ENCODE data around the gene TTC7B.
A peak's percentile ranks its signal among the peaks of the same experiment; 100 is the strongest.

The TTC7B gene

GRCh38 chr14:90587918-90588317 lies 228.3 kb downstream of the TTC7B start:
- no peak for DNase-seq

GRCh38 chr14:90587252-90587910 lies 228.8 kb downstream of the TTC7B start:
- no peak for DNase-seq

DNA sequence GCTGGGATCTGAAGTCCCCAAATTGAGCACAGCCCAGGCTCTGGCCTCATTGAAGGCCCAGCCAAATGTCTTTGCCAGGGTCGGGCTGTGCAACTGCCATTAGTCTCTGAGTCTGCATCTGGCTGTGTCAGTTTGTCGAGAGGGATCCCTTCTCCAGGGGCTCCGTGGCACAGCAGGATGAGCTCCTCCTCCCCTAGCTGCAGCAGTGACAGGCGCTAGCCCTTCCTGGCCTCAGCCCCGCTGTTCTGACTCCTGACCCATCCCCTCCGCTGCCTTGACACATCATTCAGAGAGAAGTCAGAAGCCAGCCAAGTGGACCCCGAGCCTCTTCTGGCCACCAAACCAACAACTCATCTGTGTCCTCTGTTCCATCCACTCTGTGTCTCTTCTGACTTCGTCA lies 231.1 kb downstream of the TTC7B start:
- DNase-seq, result no peak

GRCh38 chr14:90583916-90584605 lies 232.2 kb downstream of the TTC7B start:
- no peak for DNase-seq

- DNase-seq, result no peak
These were observed 232.8 kb downstream of the TTC7B start for GRCh38 chr14:90583427-90583826.

- no peak for DNase-seq
These were observed 234.1 kb downstream of the TTC7B start for GRCh38 chr14:90582166-90582565.

DNA sequence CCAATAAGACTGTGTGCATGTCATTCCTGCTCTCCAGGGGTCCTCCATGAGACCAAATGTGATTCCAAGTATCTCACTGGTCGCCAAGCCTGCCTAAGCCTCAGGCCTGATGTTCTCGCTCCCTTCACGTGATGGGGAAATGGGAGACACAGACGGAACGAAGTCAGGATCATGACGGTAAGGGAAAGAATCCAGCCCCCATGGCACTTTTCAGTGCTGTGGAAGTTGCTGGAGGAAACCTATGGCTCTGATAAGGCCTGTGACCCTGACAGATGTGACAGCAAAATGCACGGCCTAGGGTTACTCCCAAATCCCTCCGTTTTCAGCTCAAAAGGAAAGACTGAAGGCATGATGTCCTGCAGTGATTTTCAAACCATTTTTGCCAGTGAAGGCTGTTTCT lies 234.5 kb downstream of the TTC7B start:
- no peak for DNase-seq

- no peak for DNase-seq
These were observed 235.6 kb downstream of the TTC7B start for GRCh38 chr14:90580377-90581335.

- no peak for DNase-seq
These were observed 236.4 kb downstream of the TTC7B start for GRCh38 chr14:90579816-90580215.

DNA sequence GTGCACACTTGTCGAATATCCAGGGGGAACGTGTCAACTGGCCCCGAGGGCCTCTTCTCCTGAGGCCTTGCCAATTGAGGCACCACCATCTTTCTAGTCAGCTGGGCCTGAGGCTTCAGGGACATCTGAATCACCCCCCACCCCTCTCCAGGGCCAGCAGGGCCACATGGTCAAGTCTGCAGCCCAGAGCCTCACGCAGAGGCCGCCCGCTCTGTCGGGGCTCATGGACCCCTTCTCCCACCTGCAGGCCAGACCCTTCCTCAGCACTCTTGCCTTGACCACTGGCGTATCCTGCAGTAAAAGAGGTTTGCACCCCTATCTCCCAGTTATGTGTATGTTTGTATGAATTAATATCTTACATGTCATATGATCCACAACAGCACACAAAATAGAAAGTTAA lies 237.1 kb downstream of the TTC7B start:
- DNase-seq, result no peak

DNA sequence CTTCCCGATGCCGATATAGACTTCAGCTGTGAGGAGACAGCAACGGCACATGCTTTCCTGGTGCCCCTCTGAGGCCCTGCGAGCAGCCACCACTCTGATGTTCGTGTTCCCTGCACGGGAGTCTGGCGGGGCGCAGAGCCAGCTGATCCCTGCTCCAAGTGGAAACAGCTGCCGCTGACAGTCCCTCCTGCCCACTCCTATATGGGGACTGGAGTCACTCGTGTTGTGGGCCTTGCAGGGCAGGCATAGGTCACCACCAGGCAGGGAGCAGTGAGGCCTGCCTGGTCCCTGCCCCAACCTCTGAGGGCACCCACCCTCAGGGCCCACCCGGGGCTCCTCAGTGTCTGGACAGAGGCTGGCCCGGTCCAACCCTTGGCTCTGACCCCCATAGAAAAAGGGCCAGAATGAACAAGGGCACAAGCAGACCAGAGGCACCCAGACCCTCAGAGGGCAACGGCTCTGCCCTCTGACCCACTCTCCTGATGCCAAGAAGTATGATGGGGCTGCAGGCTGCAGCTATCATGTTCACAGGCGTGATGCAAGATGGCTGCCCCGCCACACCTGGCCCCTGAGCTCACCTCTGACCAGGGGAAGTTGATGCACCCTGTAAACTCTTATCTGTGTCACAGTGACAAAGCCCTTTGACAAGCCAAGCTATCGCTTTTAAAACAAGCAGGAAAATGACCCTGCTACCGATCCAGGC lies 237.8 kb downstream of the TTC7B start:
- DNase-seq, result no peak

- no peak for DNase-seq
These were observed 238.5 kb downstream of the TTC7B start for GRCh38 chr14:90577661-90578282.

DNA sequence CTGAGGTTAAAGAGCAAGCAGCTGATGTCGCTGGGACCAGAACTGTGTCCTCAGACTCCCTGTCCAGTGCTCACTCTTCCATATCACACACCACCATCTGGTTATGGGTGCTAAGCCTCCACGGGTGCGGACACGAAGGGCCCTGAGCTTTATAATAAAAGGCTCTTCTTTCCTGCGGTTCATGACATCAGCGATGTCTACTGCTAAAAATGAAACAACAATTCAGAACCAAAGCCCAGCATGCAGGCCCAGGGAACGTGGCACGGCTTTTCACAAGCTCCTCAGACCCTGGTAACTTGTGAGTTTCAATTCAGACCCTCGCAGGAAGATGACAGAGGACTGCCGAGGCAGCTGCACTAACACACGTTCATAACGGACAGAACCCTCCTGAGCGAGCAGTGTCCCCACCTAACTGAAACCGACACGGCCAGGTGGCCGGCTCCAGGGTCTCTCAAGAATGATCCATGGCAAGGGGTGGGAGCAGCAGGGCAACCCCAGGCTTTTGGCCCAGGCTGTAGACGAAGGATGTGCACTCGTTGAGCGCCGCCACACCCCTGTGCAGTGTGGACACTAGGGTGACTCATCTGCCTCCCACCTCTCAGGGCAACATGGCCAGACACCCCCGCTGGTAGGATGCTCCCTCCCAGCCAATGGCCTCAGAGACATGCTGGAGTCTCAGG lies 239.1 kb downstream of the TTC7B start:
- DNase-seq, result no peak

DNA sequence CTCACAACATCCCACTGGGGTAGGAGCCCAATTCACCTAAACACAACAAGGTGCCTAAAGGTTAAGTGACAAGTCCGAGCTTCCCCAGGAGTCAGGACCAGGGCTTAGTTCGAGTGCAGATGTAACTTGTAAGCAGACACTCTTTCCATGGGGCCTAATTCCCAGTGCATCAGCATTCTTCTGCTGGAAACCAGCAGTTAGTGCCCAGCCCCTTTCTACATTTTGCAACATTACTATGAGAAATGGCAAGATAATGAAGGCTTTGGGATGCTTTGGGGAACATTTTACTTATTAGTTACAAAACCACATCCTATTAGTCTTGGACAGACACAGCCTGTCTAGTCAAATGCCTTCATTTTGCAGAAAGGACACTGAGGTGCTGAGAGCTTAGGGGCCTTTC lies 239.6 kb downstream of the TTC7B start:
- no peak for DNase-seq

DNA sequence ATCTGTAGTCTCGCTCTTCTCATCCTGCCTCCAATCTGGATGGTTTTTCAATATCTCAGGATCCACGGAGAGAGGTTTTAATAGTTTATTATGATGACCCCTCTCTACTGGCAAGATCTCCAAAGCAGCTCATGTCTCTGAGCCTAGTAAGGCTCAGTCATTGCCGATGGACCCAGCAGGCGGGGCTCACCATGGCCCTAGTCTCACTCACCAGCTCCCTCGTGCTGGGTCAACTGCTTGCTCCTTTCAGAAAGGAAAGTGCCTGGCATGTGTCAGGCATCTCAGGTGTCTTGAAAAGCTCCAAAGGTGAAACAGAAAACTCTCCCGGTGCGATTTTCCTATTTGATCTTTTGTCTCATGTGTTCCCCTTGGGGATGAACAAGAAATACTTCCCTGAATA lies 240.4 kb downstream of the TTC7B start:
- no peak for DNase-seq

DNA sequence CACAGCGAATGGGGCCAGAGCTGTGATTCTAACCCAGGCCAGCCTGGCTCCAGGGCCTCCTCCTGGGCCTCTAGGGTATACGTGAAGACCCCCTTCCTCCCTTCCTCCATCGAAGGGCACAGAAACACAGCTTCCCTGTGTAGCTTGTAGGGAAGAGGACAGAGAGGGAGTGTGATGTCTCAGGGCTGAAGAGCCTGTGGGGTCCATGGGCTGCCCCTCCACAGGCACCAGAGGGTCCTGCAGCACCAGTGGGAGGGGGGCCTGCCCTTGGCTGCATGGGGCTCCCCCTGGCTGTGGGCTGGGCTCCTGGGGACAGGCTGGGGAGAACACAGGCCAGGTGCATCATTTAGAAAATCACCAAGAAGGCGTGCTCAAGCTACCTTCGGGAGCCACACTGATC lies 240.9 kb downstream of the TTC7B start:
- no peak for DNase-seq

DNA sequence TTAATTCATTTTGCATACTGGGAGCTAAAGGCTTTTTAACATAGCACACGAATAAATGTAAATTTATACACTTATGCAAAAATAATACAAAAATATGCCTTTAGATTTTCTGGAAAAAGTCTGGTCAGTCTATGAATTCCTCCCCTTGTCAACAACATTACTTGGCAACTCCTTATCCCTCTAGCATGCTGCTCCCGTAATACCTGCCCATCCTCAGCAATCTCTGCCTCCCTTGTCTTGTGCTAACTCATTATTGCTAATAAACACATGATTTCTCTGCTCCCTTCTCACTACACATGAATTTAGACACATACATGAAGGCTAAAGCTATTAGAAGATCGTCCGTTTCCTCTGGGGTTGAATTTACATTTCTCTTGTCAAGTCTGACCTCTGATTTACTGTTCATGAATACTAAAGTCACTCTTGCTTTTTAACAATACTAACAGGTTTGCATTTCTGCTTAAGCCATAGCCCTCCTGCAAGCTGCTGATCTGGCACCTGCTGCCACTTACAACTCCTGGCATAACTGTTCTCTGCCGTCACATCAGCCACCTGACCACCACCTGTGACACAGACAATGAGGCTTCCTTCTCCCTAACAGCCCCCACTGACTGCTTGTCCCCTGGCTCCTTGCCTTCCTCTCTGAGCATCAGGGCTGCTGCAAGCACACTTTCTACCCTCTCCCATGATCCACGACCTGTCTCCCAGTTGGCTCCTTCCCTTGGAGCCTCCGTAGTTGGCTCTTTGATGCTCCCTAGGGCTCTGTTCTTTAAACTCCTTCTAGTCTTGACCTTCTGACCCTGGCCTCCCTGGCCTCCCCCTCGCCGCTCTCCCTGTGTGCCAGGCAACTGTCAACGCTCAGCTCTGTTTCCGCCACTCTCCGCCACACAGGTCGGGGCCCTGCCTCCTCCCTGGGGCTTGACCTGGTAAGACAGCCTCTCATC lies 241.8 kb downstream of the TTC7B start:
- DNase-seq, result no peak

DNA sequence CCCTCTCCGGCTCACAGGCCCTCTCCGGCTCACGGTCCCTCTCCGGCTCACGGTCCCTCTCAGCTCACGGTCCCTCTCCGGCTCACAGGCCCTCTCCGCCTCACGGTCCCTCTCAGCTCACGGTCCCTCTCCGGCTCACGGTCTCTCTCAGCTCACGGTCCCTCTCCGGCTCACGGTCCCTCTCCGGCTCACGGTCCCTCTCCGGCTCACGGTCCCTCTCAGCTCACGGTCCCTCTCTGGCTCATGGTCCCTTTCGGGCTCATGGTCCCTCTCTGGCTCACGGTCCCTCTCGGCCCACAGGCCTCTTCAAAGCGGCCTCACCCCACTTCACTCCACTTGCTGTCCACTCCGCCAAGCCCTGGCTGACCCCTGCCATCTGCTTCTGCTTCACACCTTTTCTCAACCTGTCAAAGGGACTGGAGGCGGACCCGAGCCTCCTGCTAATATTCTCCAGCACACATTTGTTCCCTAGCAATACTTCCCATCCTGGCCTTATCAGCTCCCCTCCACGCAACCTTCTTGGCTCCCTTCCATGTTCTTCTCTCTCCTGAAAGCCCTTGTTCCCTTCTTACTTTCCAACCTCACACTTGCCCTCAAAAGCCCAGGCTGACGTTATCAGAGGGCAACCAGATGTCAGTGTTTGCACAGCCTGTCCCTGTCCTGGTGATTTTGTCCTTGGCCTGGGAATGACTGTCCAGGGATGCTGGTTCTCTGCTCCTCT lies 242.7 kb downstream of the TTC7B start:
- DNase-seq, result peak; percentile 83

DNA sequence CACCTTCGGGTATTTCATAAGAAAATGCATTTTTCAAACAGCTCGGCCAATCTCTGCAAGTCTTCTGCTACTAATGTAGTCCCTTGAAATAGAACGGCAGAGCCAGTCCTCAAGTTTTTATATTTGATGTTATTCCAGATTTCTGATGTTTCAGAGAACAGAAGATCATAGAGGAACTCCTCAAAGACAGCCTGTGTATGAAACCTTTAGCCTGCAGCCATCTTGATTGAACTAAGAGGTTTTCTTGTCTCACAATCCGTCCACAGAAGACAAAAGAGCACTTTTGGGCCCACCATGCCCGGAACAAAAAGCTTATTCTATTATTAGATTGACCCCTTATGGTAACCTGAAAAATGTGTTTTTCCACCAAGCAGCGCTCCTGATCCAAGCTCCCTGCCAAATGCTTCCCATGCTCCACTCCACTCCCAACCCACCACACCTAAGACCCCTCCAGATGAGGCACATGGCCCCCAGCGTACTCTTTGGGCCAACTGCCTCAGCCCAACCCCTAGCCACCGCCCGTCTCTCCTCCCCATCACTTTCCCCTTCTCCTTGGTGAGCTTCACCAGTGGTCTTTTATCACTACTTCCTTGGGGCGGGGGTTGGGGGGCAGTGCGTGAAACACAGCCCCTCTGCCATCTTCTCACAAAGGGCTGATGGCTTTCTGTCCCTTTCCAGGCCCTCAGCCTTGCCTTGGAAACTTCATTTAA lies 243.6 kb downstream of the TTC7B start:
- no peak for DNase-seq
